Stimulated activated CD8-positive, alpha-beta memory T cell treated with anti-CD3 and anti-CD28 coated beads, Interleukin-4, amount 100 ng/mL, for 1 hour (primary cell): ENCODE data around the gene CD44.
A peak's percentile ranks its signal among the peaks of the same experiment; 100 is the strongest.

Experiments
- DNase-seq, 2 donors: peaks; one replicate each; pipeline ENCODE4 v3.0.0-alpha.2; 2020; ENCODE audit warnings: low read depth in 2 of 2, low spot score in 1 of 2

The CD44 gene

GRCh38 chr11:35250621-35251020 lies 111.7 kb downstream of the CD44 start:
- DNase-seq = no peak

GRCh38 chr11:35253237-35253636 lies 114.3 kb downstream of the CD44 start:
- no peak for DNase-seq

- no peak for DNase-seq
Observed at GRCh38 chr11:35255514-35255913, 116.5 kb downstream of the CD44 start.

- no peak for DNase-seq
Observed at GRCh38 chr11:35256296-35256695, 117.3 kb downstream of the CD44 start.

GRCh38 chr11:35257281-35257680 lies 118.3 kb downstream of the CD44 start:
- DNase-seq = no peak

- DNase-seq = no peak
Observed at GRCh38 chr11:35259529-35259928, 120.6 kb downstream of the CD44 start.

- DNase-seq = no peak
Observed at GRCh38 chr11:35260342-35260985, 121.5 kb downstream of the CD44 start.

- DNase-seq = no peak
Observed at GRCh38 chr11:35261197-35261596, 122.2 kb downstream of the CD44 start.

GRCh38 chr11:35262056-35262455 lies 123.1 kb downstream of the CD44 start:
- DNase-seq = no peak

- no peak for DNase-seq
Observed at GRCh38 chr11:35262735-35263134, 123.8 kb downstream of the CD44 start.

GRCh38 chr11:35265755-35266454 lies 126.9 kb downstream of the CD44 start:
- no peak for DNase-seq

- DNase-seq = no peak
Observed at GRCh38 chr11:35267504-35267903, 128.5 kb downstream of the CD44 start.

GRCh38 chr11:35270342-35270741 lies 131.4 kb downstream of the CD44 start:
- DNase-seq = no peak

- DNase-seq = no peak
Observed at GRCh38 chr11:35271031-35271430, 132.1 kb downstream of the CD44 start.

GRCh38 chr11:35272391-35272902 lies 133.5 kb downstream of the CD44 start:
- DNase-seq = peak in 1 of 2 donors; percentile 10

- DNase-seq = no peak
Observed at GRCh38 chr11:35274909-35275785, 136.2 kb downstream of the CD44 start.

- DNase-seq = no peak
Observed at GRCh38 chr11:35275786-35276170, 136.8 kb downstream of the CD44 start.

GRCh38 chr11:35276396-35277145 lies 137.6 kb downstream of the CD44 start:
- no peak for DNase-seq

GRCh38 chr11:35277827-35278226 lies 138.9 kb downstream of the CD44 start:
- no peak for DNase-seq

- no peak for DNase-seq
Observed at GRCh38 chr11:35280727-35281126, 141.8 kb downstream of the CD44 start.

GRCh38 chr11:35281169-35281688 lies 142.3 kb downstream of the CD44 start:
- DNase-seq = no peak
